ENCODE measurements around the gene SLC35G6.
A peak's percentile ranks its signal among the peaks of the same experiment; 100 is the strongest.
"Not testable (repeated sequence)": the region's sequence is repeated elsewhere in the genome, so short reads cannot be mapped to it uniquely, and the experiment has no call there.

Gene SLC35G6

DNA sequence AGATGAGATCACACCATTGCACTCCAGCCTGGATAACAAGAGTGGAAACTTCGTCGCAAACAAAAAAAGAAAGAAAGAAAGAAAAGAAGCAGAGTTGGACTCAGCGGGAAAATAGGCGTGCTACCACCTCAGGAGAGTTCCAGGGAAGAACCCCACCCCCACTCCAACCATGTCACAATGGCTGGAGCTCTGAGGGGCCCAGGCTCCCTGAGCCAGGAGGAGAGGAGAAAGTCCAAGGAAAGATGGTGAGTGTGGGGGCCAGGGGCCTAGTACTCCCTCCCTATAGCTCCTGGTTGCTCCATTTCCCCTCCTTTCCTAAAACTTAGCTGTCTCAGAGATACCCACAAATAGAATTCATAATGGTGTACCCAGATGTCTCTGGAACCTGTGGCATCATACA is at the start of gene SLC35G6:
SLC35G6 (plus strand) TSS at position 172 of the 400 bp plus-strand sequence; CDS start at position 243, 71 bp downstream.
- not testable (repeated sequence) for FAIRE-seq; DNase-seq (ENCODE audit: extremely low spot score, insufficient read length, low read depth)

DNA sequence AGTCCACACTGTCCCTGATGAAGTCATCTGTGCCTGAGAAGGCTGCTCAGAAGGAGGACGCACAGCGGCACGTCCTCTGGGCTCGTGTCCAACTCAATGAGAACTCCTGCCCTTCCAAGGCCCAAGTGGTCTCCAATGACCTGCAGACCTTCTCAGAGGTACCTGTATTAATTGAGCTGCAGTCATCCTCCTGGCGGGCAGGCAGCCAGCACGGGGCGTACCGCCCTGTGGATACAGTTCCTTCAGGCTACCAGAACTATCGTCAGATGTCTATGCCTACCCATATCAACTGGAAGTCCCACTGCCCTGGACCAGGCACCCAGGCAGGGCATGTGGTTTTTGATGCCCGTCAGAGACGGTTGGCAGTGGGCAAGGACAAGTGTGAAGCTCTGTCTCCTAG is 49.0 kb upstream of the SLC35G6 start:
- DNase-seq (ENCODE audit: extremely low spot score, insufficient read length, low read depth) (no peak), FAIRE-seq (no peak)

DNA sequence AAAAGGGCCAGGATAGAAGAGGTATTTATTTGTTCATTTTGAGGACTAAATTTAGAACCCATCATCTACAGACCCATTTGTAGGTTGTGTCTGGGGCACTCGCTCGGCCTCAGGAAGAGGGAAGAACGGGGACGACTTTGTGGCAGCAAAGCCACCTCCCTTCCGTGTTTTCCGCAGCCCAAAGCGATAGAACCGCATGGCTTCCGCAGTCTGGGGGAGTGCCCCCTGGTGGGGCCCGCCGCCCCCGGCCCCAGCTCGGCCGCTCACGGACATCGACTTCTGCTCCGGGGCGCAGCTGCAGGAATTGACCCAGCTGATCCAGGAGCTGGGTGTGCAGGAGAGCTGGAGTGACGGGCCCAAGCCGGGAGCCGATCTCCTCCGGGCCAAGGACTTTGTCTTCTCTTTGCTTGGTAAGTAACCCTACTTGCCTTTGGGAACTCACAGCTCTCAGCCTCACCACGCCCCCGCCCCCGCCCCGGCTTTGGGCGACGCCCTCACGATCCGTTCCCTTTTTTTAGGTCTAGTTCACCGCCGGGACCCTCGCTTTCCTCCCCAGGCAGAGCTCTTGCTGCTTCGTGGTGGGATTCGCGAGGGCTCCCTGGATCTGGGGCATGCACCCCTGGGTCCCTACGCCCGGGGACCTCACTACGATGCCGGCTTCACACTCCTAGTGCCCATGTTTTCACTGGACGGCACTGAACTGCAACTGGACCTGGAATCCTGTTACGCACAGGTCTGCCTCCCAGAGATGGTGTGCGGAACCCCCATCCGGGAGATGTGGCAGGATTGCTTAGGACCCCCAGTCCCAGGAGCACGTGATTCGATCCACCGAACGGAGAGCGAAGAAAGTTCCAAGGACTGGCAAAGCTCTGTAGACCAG is 45.3 kb upstream of the SLC35G6 start:
- DNase-seq (ENCODE audit: extremely low spot score, insufficient read length, low read depth) (no peak), FAIRE-seq (no peak)

DNA sequence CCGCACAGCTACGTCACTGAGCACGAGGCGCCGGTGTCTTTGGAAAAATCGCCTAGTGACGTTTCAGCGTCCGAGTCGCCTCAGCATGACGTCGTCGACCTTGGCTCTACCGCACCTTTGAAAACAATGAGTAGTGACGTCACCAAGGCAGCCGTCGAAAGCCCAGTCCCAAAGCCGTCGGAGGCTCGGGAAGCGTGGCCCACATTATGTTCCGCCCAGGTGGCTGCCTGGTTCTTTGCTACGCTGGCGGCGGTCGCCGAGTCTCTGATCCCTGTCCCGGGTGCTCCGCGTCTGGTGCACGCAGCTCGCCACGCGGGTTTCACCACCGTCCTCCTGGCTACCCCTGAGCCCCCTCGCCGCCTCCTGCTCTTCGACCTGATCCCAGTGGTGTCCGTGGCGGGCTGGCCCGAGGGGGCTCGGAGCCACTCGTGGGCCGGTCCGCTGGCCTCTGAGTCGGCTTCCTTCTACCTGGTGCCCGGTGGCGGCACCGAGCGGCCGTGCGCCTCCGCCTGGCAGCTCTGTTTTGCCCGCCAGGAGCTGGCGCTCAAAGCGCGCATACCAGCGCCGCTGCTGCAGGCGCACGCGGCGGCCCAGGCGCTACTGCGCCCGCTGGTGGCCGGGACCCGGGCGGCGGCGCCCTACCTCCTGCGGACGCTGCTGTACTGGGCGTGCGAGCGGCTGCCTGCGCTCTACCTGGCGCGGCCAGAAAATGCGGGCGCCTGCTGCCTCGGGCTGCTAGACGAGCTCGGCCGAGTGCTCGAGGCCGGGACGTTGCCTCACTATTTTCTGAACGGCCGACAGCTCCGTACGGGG is 44.5 kb upstream of the SLC35G6 start:
- peak; percentile 48 for FAIRE-seq
- peak; percentile 44 for DNase-seq (ENCODE audit: extremely low spot score, insufficient read length, low read depth)

DNA sequence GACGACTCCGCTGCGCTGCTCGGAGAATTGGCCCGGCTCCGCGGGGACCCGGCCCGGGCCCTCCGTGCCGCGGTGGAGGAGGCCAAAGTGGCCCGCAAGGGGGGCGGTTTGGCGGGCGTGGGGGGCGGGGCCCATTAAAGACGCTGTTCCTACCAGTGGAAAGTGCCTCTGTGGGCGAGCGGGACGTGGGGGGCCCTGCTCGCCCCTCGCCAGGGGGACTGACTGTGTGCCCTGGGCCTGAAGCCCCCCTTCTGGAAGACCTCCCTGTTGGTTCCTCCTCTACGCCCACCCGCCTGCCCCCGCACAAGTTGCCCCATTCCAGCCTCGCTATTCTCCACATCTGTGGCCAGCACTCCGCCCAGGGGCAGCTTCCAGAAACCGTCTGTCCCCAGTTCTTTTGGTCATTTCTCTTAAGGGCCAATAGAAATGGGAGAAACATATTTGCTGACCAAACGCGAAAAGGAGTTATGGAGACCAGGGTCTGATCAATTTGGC is 43.8 kb upstream of the SLC35G6 start:
- FAIRE-seq (no peak), DNase-seq (ENCODE audit: extremely low spot score, insufficient read length, low read depth) (no peak)

DNA sequence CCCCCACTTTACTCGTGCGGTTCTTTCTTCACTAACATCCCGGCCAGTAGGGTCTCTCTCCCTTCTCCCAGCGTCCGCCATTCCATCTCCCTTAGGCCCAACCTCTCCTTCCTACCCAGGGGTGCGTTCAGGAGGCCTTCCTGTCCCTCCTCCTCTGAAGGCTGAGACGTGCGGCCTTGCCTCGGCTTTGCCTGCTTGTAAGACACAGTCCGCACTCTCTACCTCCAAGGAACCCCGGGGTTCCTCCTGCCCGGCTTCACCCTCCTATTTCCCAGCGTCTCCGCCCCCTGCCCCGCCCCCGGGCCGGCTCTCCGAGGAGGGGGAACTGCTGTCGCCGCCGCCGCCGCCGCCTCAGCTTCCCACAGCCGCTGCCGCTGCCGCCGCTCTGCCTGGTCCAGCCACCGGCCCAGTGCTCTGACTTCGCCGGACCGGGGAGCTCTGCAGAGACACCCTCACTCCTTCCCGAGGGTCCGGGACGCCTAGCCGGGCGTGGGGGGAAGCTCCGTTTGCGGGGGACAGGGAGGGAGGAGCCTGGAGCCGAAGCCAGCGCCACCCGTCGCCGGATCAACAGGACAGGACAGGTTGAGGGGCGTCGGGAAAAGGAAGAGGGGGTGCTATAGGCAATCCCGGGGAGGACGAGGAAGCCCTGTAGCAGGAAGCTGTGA is 43.2 kb upstream of the SLC35G6 start:
- no peak for FAIRE-seq
- no peak for DNase-seq (ENCODE audit: extremely low spot score, insufficient read length, low read depth)

DNA sequence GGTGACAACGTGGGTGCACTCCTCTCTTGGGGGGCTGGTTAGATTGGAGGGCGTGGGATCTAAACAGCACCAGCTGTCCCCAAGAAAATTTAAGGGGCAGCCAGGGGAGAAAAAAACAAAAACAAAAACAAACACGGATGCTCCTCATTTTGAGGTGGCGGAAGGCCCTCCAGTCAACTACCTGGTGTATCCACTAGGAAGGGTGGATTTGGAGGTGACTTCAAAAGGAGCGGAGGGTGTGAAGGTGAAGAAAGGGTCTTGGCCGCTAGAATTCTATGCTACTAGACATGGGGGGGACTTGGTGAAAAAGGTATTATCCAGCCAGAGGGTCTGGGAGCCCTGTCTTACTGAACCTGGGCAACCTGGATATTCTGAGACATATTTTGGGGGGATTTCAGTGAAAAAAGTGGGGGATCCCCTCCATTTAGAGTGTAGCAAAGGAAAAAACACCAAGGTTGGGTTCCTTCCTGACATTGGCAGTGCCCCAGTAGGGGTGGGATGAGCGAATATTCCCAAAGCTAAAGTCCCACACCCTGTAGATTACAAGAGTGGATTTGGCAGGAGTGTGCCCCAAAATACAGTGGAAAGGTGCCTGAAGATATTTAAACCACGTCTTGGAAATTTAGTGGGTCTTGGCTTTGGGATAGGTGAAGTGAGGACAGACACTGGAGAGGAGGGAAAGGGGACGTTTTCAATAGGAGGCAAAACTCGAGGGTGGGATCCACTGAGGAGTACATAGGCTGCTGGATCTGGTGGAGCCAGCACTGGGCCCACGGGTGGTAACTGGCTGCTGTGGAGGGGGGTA is 42.4 kb upstream of the SLC35G6 start:
- FAIRE-seq: no peak

DNA sequence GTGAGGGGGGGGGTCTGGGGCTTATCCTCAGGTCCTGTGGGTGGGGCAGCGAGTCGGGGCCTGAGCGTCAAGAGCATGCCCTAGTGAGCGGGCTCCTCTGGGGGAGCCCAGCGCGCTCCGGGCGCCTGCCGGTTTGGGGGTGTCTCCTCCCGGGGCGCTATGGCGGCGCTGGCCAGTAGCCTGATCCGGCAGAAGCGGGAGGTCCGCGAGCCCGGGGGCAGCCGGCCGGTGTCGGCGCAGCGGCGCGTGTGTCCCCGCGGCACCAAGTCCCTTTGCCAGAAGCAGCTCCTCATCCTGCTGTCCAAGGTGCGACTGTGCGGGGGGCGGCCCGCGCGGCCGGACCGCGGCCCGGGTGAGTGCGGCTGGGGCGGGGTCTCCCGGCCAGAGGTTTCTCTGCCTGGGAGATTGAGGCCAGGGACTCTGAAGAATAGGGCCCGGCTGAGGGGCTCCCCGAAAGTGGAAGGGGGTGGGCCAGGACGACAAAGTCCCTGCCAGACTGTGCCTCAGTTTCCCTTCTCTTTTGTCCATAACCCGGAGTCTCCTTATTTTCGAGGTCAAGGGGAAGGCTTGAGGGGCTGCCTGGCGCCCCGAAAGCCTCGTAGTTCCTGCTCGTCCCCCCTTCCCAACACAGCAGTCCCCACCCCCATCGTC is 41.7 kb upstream of the SLC35G6 start, which contains the start of gene FGF11:
FGF11 (plus strand) TSS at position 51 of the 651 bp plus-strand sequence; CDS start at position 160, 109 bp downstream.
- FAIRE-seq: no peak

More for the DNA sequence above, 42.4 kb upstream of the SLC35G6 start:
- DNase-seq (ENCODE audit: extremely low spot score, insufficient read length, low read depth): no peak

DNA sequence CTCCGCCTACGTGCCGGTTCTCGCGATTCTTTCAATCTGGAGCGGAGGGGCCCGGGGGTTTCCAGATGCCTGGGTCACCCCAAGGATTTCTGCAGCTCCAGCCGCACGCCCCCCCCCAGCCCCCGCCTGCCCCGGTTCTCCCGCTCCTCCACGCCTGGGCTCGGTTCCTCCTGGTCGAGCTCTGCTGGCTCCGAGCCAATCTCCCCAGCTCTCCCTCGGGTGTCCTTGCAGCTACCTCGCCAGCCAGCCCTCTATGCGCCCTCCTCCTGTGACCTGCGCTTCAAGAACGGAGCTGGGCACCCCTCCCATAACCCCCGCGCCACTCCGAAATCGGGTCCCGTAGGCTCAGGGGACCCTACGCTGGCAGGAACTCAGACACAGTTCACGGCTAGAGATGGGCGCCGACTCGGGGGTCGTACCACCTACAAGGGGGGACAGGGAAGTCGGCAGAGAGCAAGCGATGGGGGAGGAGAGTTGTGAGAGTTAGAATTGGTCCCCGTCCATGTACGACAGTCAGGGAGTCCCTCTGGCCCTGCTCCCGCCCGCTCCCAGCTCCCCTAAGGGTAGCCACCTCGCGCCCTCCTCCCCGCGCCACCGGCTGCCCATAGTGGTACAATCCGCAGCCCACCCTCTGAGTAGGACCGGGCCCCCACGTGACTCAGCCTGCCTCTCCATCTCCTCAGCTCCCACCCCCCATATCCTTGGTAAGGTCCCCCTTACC is 41.0 kb upstream of the SLC35G6 start:
- FAIRE-seq: peak; percentile 60
- no peak for DNase-seq (ENCODE audit: extremely low spot score, insufficient read length, low read depth)

More for the DNA sequence above, 41.7 kb upstream of the SLC35G6 start, which contains the start of gene FGF11:
- DNase-seq (ENCODE audit: extremely low spot score, insufficient read length, low read depth): no peak

DNA sequence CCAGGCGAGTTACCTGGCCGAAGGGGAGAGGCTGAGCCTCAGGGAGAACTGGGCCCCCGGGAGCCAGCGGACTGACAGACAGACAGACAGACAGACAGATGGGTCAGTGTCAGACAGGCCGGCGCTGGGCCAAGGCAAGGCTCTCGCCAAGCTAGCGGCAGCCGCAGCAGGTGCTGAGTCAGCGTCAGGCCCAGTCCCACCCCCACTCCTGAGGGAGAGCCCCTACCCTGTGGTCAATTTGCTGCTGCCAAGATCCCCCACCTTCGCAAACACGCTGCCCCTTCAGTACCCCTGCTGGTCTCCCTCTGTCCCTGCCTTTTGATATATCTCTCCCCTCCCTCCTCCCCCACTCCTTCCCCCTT is 40.4 kb upstream of the SLC35G6 start:
- DNase-seq (ENCODE audit: extremely low spot score, insufficient read length, low read depth) (no peak), FAIRE-seq (peak; percentile 38)

DNA sequence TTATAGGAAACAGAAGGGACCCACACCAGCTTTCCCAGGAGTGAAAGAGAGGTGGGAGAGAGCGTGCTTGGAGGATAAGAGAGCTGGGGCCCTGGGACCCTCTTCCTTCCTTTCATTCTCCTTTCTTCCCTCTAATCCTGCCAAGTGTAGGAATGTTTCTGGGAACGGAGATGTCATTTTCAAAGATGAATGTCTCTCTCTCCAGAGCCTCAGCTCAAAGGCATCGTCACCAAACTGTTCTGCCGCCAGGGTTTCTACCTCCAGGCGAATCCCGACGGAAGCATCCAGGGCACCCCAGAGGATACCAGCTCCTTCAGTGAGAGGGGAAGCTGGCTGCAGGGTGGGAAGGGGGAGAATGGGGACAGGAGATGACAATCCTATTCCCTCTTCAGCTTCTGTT is 40.0 kb upstream of the SLC35G6 start:
- FAIRE-seq (no peak), DNase-seq (ENCODE audit: extremely low spot score, insufficient read length, low read depth) (no peak)

DNA sequence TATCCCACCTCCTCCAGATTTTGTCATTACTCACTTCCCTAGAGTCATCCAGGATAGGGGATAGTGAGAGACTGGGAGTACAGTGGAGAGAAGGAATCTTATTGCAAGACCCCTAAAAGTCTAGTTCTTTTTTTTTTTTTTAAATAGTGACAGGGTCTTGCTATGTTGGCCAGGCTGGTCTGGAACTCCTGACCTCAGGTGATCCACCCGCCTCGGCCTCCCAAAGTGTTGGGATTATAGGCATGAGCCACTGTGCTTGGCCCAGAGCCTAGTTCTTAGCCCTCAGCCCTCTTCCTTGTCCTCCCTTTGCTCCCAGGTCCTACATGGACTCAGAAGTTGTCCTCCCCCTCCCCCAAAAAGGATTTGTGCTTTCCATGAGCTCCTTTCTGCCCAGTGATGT is 39.1 kb upstream of the SLC35G6 start:
- FAIRE-seq: no peak
- DNase-seq (ENCODE audit: extremely low spot score, insufficient read length, low read depth): no peak

DNA sequence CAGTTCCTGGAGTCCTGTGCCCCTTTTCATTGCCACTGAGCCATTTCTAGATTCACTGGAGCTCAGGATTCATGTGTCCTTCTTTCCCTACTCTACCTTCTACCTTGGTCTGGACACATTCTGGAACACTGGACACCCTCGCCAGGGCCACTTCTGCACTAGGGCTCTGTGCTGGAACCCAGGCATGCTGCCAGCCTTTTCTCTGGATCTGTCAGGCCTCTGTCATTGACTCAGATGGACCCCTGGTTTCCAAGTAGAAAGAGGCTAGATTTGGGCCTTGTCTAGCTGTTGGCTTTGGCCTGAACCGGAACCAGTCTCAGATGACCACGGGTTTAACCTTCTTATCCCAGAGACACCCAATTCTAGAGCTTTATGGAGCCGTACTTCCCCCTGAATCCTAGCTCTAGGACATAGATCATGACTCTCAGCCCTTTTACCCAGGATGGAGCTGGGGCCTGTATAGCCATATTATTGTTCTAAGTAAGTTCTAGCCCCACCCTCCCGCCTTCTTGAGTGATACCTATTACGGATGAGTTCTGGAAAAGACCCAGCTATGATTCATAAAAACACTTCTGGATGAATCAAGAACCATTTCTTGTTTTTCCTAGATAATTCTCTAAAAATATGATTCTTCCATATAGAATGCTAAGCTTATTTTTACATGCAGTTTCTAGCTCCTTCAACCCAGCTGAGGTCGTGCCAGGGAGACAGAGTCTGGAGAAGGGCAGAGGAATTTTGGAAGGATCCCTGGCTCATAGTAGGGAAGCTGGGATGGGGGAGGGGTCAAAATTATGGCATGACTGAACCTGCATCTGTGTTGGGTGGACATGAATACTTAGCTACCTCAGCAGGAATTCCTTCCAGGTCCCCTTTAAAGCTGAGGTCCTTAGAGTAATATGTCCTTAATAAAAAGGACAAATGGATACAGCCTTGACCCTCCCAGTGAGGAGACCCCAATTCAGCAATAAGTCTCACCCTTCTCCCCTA is 37.5 kb upstream of the SLC35G6 start:
- FAIRE-seq: no peak
- no peak for DNase-seq (ENCODE audit: extremely low spot score, insufficient read length, low read depth)

DNA sequence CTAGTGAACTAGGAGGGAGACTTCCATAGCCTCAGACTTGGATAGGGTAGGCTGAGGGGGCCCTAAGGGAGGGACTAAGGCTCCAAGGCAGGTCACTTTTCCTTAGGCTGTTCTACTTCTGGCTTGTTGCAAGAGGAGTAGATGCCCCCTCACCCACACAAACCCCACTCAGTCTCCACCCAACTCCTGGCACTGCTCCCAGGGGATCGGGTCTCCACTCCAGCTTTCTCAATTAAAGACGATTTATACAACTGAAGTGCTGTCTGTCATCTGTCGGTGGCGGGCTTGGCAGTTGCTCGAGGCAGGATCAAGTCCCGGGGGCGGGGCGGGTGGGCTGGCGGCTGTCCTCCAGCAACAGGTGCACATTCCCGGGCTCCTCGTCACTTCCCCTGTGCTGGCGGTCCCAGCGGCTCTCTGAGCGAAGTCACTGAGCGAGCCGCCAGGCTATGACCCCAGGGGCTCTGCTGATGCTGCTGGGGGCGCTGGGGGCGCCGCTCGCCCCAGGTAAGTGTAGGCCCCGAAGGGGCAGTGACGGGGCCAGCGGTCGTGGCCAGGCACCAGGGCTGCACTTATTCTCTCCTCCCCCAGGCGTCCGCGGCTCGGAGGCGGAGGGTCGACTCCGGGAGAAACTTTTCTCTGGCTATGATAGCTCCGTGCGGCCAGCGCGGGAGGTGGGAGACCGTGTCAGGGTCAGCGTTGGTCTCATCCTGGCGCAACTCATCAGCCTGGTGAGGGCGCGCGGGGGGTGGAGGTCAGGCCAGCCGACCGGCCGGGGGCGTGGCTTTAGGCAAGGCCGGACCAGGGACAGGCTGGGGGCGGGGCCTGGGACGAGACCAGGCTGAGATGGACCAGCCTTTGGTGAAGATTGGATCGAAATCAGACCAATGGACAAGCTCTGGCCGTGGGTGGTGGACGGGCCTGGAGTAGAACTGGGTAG is 36.3 kb upstream of the SLC35G6 start, which contains the start of gene CHRNB1:
CHRNB1 (plus strand) TSS at position 380 of the 937 bp plus-strand sequence; CDS start at position 447, 67 bp downstream.
- DNase-seq (ENCODE audit: extremely low spot score, insufficient read length, low read depth) (no peak), FAIRE-seq (peak; percentile 73)

DNA sequence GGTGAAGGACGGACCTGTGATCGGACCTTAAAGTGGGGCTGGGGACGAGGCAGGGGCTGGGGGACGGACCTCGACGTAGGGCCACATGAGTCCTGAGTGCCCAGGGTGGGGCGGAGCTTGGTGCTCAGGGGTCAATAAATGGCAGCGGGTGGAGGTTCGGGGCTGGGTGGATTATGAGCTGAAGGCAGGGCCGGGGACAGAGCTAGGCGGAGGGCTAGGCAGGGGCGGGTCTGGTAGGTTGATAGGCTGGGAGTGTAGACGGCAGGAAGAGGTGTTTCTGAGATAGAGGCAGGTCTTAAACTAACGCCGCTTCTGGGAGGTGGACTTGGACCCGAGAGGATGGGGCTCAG is 35.7 kb upstream of the SLC35G6 start:
- DNase-seq (ENCODE audit: extremely low spot score, insufficient read length, low read depth): no peak
- FAIRE-seq: peak; percentile 42

DNA sequence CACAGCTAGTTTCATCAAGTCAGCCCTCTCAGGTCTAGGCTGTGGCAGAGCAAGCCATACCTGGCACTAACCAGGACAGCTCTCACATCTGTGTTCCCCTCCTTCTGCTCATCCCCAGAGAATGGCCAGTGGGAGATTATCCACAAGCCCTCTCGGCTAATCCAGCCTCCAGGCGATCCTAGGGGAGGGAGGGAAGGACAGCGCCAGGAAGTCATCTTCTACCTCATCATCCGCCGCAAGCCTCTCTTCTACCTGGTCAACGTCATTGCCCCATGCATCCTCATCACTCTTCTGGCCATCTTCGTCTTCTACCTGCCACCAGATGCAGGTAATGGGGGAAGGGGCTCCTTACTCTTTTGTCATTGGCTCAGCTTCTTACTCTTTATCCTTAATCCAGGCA is 32.8 kb upstream of the SLC35G6 start:
- DNase-seq (ENCODE audit: extremely low spot score, insufficient read length, low read depth): no peak
- FAIRE-seq: no peak
